HG03135 (cell line): ENCODE measurements around the gene ZC3H7B.
A peak's percentile ranks its signal among the peaks of the same experiment; 100 is the strongest.
"Not testable (repeated sequence)": the region's sequence is repeated elsewhere in the genome, so short reads cannot be mapped to it uniquely, and the experiment has no call there.

ENCODE experiments used
- ATAC-seq: cut with Tn5 transposase; IDR thresholded peaks from one replicate; pipeline ENCODE4 v1.9.1; 2021; ENCODE audit warnings: mild to moderate bottlenecking, moderate library complexity; ENCODE audit not compliant: unreplicated experiment

Gene ZC3H7B

DNA sequence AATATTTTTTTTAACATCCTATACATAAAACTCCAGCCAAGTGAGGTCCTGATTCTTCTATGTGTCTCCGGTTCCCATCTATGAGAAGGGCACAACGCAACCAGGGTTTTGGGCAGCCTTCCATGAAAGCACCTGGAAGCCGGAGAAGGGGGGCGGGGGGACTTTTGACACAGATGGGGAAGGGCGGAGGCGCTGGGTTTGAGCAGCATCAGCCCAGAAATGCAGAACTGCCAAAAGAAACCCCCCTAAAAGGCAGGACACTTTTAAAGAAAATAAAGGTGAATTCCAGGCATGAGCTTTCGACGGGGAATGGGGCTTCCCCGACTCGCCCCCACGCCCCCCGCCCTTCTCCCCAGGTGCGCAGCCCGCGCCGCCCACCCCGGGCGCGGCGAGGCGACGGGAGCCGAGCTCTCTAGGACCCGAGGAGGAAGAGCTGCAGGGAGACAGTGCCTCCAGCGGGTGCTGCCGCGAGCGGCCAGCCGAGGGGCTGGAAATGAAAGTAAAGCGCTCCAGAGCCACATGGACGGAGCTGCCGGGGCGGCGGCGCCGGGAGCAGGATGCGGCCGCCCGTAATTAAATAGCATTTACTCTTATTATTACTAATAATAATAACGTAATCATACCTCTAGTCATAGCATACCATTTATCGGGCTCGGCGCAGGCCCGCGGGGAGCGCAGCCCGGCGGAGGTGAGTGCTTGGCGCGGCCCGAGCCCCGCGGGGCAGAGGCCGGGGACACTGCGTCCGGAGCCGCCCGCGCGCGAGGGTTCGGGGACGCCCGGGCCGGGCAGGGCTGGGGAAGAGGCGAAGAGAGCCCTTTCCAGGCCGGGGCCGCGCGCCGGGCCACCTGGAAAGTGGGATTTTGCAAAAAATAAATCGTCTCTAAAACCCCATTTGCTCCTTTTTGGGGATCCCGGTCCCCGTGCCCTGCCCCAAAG is at the start of gene ZC3H7B:
Gene ZC3H7B (plus strand): TSS at position 441 of the 936 bp plus-strand sequence. CDS start 19,136 bp downstream, outside the sequence.
- peak; percentile 92 for ATAC-seq

GRCh38 chr22:41252365-41252764 is 49.0 kb upstream of the ZC3H7B start:
- no peak for ATAC-seq

DNA sequence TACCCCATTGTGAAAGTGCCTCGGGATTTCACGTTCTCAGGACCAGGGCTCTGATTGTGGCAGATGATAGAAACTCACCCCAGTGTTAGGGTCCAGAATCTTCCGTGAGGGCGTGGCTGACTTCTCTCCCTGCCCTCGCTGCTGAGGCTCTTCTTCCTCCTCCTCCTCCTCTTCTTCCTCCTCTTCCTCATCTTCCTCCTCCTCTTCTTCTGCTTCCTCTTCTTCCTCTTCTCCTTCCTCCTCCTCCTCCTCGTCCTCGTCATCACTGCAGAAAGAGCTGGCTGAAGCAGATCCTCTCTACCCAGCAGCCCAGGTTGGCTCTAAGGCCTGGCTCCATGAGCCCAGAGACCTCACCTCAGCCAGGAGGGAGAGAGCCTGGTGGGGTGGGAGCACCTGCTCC is 47.1 kb upstream of the ZC3H7B start:
- ATAC-seq: no peak

- no peak for ATAC-seq
These were observed 44.8 kb upstream of the ZC3H7B start for GRCh38 chr22:41256254-41257253.

DNA sequence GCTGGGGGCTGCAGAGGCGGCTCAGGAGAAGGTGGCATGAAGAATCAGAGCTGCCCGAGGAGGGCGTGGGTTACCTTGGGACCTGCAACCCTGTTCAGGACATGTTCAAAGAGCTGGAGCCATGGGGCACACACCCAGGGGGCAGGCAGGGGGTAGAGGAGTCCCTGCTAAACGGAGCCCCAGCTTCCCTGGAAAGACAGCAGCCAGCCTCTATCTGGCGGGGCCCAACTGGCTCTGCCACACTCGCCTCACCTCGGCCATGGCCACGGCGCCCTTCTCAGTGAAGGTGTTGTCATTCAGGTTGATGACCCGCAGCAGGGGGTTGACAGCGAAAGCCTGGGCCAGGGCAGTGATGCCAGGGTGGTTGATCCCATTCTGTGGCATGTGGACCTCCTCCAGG is 43.6 kb upstream of the ZC3H7B start:
- ATAC-seq: no peak

DNA sequence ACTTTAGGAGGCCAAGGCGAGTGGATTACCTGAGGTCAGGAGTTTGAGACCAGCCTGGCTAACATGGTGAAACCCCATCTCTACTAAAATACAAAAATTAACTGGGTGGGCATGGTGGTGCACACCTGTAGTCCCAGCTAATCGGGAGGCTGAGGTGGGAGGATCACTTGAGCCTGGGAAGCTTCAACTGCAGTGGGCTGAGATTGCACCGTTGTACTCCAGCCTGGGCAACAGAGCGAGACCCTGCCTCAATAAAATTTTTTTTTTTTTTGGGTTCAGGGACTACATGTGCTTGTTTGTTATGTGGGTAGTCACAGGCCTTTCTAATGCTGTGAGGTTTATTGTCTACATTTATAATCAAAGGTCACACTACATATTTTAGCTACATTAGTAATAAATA is 41.6 kb upstream of the ZC3H7B start:
- not testable (repeated sequence) for ATAC-seq

GRCh38 chr22:41260871-41261270 is 40.5 kb upstream of the ZC3H7B start:
- no peak for ATAC-seq

GRCh38 chr22:41261541-41262249 is 39.6 kb upstream of the ZC3H7B start:
- ATAC-seq: no peak

DNA sequence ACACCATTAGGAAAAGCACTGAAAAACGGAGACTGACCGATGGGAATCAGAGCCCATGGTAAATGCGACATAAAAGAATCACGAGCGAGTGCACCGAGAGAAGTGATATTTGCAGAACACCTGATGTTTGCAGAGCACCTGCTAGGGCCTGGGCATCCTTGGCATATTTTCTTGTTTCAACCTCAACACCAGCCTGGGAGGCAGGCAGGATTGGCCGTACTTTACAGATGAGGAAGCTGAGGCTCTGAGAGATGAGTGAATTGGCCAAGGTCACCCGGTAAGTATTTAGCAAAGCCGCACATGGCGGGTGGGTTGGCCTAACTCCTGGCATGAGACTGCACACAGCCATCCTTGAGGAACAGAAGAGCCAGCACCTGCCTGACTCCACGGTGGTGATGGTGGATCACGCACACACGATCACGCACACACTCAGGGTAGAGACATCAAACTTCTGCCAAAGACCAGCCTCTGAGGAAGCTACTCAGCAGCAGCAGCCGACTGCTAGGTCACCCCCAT is 39.0 kb upstream of the ZC3H7B start:
- ATAC-seq: no peak

GRCh38 chr22:41263704-41264103 is 37.6 kb upstream of the ZC3H7B start:
- ATAC-seq: no peak

DNA sequence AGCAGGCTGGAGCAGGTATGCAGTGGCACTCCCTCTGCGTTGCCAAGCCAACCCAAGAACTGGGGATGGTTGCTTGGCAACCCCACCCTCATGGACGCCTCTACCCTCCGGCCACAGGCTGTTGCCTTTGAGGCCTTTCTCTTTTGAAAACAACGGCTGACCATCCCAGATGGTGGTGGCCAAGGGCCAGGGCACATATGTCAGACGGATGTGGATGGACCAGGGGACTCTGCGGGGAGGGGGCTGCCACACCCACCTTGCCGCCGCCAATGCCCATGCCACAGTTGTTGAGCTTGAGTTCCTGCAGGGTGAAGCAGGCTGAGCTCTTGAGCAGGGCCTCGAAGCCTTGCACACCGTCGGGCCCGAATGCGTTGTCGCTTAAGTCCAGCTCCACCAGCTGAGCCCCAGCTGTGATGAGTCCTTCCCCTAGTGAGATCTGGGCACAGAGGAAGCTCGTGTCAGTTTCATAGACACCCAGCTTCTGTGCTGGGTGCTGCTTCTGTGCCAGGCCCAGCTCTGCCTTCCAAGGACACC is 36.9 kb upstream of the ZC3H7B start:
- ATAC-seq: no peak

DNA sequence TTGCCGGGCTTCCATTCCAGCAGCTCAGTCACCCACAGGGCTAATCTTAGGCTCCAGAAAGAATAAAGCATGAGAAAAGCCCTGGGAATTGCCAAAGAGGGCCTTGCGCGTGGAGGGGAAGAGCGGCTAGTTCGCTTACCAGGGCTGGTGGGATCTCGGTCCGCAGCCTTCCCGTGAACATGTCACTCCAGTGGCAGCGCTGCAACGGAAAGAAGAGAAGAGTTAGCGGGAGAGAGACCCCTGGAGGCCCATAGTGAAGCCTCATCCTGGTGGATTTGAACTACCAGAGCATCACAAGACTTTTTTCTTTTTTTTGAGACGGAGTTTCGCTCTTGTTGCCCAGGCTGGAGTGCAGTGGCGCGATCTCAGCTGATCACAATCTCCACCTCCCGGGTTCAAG is 33.4 kb upstream of the ZC3H7B start:
- ATAC-seq: no peak

DNA sequence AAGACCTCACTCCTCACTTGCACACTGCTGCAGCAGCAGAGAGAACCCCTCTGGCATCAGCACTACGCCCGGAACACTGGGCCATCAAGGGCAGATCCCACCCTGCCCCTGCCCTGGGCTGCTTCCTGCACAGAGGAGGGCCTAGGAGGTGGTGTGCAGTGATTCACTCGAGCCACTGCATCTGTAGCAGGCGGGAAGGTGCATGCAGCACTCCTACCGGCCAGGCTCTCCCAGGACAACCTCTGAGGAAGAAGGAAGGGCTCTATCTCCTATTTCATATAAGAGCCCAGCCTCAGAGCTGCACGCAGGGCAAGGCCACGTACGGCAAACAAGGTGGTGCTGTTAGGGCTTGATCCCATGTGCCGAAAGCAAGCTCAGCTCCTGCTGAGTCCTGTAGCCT is 29.5 kb upstream of the ZC3H7B start:
- no peak for ATAC-seq

GRCh38 chr22:41273128-41273527 is 28.2 kb upstream of the ZC3H7B start:
- ATAC-seq: no peak

DNA sequence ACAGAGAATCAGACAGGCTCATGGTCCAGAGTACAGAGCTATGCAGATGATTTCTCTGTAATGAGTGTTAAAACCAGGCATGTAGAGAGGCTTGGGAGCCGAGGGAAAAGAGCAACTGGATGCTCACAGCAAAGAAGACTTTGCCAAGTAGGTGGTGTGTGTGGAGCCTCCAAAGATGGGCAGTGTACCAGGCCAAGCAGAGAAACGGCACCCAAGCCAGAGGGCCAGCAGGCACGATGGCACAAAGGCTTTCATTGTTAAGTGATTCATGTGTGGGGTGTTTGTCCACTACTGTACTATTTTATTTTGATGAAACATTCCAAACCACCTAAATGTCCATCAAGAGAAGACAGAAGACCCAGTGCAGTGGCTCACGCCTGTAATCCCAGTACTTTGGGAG is 26.5 kb upstream of the ZC3H7B start:
- ATAC-seq: no peak

DNA sequence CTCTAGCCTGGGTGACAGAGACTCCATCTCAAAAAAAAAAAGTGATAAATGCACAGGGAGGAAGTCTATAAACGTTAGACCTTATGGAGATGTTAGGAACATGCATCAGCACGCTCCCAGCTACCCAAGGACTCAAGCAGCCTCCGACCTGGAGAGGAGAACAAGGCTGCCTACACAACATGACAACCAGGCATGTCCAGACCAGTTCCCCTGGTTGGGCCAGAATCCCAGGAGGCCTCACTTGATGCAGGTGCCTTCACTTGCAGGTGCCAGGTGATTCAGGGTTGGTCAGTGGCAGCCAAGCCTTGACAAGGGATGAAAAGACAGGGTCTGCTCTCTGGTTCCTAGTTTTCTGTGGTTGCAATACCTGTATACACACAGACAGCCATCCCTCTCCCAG is 21.3 kb upstream of the ZC3H7B start:
- no peak for ATAC-seq

GRCh38 chr22:41280854-41281253 is 20.5 kb upstream of the ZC3H7B start:
- ATAC-seq: no peak

GRCh38 chr22:41284465-41284864 is 16.9 kb upstream of the ZC3H7B start:
- ATAC-seq: no peak

- ATAC-seq: peak; percentile 21
These were observed 15.9 kb upstream of the ZC3H7B start for GRCh38 chr22:41285441-41285819.
